ENCODE measurements around the gene TMEM106C.

DNA sequence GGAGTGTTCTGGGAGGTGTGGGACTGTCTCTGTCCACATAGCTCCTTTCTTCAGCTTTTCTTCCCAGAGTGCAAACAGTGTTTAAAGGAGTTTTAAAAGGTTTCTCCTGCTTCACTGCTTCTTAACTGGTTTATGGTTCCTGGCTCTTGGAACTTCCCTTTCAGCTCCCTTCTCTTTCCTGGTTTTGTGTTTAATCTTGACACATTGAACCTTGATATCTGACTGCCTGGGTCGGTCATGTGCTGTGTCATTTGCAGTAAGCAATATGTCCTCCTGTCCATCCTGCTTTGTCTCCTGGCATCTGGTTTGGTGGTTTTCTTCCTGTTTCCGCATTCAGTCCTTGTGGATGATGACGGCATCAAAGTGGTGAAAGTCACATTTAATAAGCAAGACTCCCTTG lies 2.2 kb downstream of the TMEM106C start:
- TF ChIP-seq POLR2A (IDR thresholded peaks at IDR 0.05), result no peak
- TF ChIP-seq, protein P1, sequence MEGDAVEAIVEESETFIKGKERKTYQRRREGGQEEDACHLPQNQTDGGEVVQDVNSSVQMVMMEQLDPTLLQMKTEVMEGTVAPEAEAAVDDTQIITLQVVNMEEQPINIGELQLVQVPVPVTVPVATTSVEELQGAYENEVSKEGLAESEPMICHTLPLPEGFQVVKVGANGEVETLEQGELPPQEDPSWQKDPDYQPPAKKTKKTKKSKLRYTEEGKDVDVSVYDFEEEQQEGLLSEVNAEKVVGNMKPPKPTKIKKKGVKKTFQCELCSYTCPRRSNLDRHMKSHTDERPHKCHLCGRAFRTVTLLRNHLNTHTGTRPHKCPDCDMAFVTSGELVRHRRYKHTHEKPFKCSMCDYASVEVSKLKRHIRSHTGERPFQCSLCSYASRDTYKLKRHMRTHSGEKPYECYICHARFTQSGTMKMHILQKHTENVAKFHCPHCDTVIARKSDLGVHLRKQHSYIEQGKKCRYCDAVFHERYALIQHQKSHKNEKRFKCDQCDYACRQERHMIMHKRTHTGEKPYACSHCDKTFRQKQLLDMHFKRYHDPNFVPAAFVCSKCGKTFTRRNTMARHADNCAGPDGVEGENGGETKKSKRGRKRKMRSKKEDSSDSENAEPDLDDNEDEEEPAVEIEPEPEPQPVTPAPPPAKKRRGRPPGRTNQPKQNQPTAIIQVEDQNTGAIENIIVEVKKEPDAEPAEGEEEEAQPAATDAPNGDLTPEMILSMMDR (IDR thresholded peaks at IDR 0.05), result no peak

All from thyroid gland (tissue), 4 donors.